Fibroblast of gingiva (primary cell): ENCODE measurements around the gene MFN2.
"Not testable (repeated sequence)": the region's sequence is repeated elsewhere in the genome, so short reads cannot be mapped to it uniquely, and the experiment has no call there.

ENCODE experiments used
- DNase-seq: peaks from one replicate; pipeline ENCODE4 v3.0.0-alpha.2; 2011; ENCODE audit warnings: low read depth

Gene MFN2

GRCh38 chr1:11979851-11980675 is at the start of gene MFN2:
TSS of gene MFN2 (plus strand) at chr1:11980444. CDS start at chr1:11989169, 8,725 bp downstream.
- peak; percentile 98 for DNase-seq

GRCh38 chr1:11930571-11931445 is 49.4 kb upstream of the MFN2 start:
- no peak for DNase-seq

- no peak for DNase-seq
Observed at GRCh38 chr1:11931845-11932244, 48.4 kb upstream of the MFN2 start.

DNA sequence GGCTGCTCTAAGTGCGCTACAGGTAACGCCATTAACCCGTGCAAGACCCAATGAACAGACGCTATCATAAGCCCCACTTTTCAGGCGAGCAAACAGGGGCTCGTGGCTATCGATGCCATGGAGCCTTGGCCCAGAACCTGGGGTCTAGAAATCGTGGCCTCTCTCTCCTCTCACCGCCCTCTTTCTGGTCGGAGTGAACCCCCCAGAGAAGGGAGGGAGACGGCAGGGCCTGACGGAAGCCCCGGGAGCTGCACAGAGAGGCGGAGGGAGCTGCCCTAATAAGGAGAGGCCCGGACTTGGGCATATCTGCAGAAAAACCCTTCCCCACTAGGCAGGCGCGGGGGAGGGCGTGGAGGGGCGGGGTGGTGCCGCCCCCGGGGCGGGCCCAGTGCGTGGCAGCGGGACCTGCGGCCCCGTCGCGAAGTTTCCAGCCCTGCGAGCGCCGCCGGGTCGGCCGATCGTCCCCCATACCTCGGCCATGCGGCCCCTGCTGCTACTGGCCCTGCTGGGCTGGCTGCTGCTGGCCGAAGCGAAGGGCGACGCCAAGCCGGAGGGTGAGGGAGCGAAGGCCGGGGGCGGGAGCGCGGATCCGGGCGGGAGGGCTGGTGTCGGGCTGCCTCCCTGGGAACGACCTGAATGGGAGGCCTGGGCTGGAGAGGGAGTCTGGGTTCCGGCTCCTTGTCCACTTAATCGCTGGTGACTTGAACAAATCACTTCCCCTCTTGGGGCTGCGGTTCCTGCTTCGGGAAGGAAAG is 45.8 kb upstream of the MFN2 start, which contains the start of gene PLOD1:
TSS of gene PLOD1 (plus strand) at position 416 of the 755 bp plus-strand sequence. CDS start at position 479, 63 bp downstream.
- DNase-seq = peak; percentile 89

GRCh38 chr1:11935057-11935412 is 45.2 kb upstream of the MFN2 start:
- no peak for DNase-seq

GRCh38 chr1:11935733-11936132 is 44.5 kb upstream of the MFN2 start:
- not testable (repeated sequence) for DNase-seq

DNA sequence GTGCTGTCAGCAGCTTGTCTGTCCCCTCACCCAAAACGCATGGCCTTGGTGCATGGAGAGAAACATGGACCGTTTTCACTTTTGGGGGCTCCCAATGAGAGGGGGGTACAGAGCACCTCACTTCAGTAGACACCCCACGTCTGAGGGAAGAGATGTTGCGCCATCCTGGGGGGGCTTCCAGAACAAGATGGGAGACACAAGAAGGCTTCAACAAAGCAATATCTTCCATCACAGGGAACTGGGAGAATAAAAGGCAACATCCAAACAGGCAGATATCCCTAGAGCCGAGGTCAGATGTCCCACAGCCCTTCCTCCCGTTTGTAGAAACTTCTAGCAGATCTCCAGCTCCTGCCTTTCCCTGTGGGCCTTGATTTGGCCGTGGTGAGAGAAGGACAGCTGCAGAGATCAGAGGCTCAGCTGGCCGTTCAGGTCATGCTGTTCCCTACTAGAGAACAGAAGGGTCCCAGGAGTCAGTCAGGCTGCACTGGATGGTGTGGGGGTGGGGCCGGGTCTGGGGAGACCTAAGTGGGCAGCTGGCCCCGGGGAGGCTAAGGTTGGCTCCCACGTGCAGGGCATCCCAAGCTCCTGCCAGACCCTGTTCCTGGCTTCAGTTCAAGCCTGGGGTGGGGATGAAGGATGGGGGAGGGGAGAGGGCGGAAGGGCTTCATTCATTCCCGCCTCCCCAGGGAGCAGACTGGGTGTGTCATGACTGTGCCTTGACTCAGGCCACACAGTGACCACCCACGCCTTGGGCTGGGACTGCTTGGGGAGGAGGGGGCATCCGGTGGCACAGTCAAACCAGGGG is 41.3 kb upstream of the MFN2 start:
- DNase-seq = no peak

GRCh38 chr1:11939794-11940193 is 40.5 kb upstream of the MFN2 start:
- not testable (repeated sequence) for DNase-seq

- DNase-seq = peak; percentile 66
Observed at GRCh38 chr1:11940260-11940921, 39.9 kb upstream of the MFN2 start.

DNA sequence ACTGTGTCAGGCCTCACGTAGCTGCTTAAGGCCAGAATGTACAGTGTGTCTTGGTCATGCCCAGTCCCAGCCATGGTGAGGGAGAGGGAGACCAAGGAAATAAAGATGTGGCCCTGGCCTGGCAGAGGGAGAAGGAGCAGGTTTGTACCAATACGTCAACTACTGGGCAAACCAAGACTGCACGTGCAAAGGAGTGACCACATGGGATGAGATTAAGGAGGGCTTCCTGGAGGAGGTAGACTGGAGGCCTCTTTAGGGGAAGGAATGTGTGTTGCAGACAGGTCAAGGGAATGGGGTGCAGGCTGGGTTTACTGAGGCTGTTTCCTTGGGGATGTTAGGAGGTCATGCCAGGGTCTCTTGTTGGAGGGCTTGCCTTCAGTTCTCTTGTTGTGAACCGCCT is 38.0 kb upstream of the MFN2 start:
- DNase-seq = no peak

DNA sequence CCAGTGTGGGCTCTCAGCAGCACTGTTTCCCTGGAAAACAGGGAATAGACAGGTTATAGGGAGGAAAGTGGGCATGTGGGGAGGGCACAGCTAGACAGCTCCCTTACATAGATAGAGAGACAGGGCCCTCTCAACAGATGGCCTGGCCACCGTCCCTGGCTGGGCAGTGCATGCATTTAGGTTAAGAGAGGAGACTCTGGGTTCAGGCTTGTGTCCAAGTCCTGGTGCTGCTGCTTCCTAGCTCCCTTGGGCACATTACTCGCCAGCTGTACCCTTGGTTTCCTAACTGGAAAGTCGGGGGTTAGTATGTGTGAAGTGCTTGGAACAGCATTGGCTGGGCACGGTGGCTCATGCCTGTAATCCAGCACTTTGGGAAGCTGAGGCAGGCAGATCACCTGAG is 36.6 kb upstream of the MFN2 start:
- no peak for DNase-seq

DNA sequence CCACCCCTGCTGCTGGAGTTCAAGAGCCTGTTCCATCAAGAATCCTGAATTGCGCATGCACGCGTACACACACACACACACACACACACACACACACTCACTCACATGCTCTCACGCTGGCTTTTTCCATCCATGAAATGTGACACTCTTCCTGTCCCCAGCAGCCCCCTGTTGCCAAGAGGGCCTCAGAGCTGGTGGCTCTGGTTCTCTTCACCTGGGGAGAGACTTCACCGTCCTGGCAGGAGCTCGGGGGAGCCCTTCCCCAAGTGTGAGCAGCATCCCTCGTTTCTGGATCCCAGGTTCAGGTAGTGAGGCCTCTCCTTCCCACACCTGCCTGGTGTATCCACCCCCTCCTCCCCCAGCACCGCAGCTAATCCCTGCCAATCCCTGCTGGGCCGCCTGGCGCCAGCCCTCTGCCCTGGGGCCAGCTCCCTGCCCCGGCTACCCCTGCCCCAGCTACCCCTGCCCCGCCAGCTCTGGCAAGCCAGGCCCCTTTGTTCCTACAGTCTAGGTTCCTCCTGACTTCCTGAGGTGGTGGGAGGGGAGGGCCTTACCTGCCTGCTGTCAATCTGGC is 35.8 kb upstream of the MFN2 start:
- DNase-seq = no peak

DNA sequence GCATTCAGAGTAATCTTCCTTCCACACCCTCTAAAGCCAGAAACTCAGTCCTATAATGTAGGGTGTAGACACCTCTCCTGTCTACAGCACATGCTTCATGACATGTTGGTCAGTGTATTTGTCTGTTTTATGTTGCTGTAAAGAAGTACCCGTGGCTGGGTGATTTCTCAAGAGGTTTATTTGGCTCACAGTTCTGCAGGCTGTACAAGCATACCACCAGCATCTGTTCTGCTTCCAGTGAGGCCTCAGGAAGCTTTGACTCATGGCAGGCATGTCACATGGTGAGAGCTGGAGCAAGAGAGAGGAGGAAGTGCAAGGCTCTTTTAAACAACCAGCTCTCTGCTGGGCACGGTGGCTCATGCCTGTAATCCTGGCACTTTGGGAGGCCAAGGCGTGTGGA is 33.6 kb upstream of the MFN2 start:
- no peak for DNase-seq

- DNase-seq = no peak
Observed at GRCh38 chr1:11948822-11949458, 31.3 kb upstream of the MFN2 start.

DNA sequence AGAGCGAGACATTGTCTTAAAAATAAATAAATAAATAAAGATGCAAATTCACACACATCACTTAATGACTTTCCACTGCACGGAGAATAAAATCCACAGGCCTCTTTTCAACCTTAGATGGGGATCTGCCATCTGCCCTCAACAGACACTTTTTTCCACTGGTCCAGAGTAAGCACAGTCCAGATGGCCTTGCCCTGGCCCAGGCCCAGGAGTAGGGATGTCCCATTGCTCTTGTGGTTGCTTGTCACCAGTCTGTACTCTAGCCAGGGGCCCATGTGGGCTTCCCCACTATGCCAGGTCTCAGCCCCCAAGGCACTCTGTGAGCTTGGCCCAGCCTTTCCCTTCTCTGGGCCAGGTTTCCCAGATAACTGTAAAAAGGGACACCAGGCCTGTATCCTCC is 28.3 kb upstream of the MFN2 start:
- DNase-seq = no peak

- DNase-seq = no peak
Observed at GRCh38 chr1:11952455-11953109, 27.7 kb upstream of the MFN2 start.

- DNase-seq = no peak
Observed at GRCh38 chr1:11955221-11955620, 25.0 kb upstream of the MFN2 start.

- no peak for DNase-seq
Observed at GRCh38 chr1:11957398-11957797, 22.8 kb upstream of the MFN2 start.

- DNase-seq = no peak
Observed at GRCh38 chr1:11957897-11958296, 22.3 kb upstream of the MFN2 start.

DNA sequence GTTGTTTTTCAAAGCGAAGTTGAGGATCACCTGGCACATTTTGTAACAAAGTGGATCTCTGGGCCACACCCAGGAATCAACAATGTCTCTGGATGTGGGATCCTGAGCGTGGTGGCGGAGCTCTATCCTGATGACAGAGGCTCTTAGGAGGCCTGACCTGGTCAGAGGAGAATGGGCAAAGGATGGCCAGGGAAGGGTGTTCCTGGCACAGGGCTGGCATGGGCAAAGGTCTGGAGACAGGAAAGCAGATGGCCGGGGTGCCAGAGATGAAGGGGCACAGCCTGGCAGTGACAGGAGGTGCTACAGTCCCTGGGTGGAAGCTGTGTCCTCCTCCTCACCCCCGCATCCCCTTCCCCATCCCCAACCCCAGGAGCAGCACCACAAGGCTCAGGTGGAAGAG is 20.0 kb upstream of the MFN2 start:
- no peak for DNase-seq
